H9 (cell line): ENCODE results near the gene RNASEH2B. TPM values are rescaled to one million over a fixed set of nuclear protein-coding genes. Genes with fewer than 3 reads are reported as not detected.
A peak's percentile ranks its signal among the peaks of the same experiment; 100 is the strongest.

Source experiments
- DNase-seq: peaks from one replicate; pipeline ENCODE4 v3.0.0-alpha.2; 2017
- H2AFZ ChIP-seq: one replicate; pipeline ENCODE4 v1.6.1; 2013; ENCODE audit warnings: mild to moderate bottlenecking, low read length, control low read depth, moderate library complexity
- H2AK5ac ChIP-seq: 2 replicates; pipeline ENCODE4 v1.6.1; 2013; ENCODE audit warnings: low read length, control low read depth, mixed read lengths; ENCODE audit not compliant: insufficient read length
- H2BK120ac ChIP-seq: one replicate; pipeline ENCODE4 v1.6.1; 2013; ENCODE audit warnings: low read depth, mild to moderate bottlenecking, low read length, control low read depth, inconsistent platforms; ENCODE audit not compliant: poor library complexity, severe bottlenecking
- H2BK12ac ChIP-seq: 2 replicates; pipeline ENCODE4 v1.6.1; 2013; ENCODE audit warnings: low read length, control low read depth, mixed read lengths, low read depth; ENCODE audit not compliant: insufficient read length
- H2BK15ac ChIP-seq: 2 replicates; pipeline ENCODE4 v1.6.1; 2013; ENCODE audit warnings: low read depth, low read length, control low read depth
- H2BK20ac ChIP-seq: one replicate; pipeline ENCODE4 v1.6.1; 2013; ENCODE audit warnings: low read depth, mild to moderate bottlenecking, low read length, control low read depth, inconsistent platforms; ENCODE audit not compliant: poor library complexity, severe bottlenecking
- H2BK5ac ChIP-seq: 2 replicates; pipeline ENCODE4 v1.6.1; 2013; ENCODE audit warnings: low read length, control low read depth, mixed read lengths; ENCODE audit not compliant: insufficient read length
- H3K14ac ChIP-seq: 2 replicates; pipeline ENCODE4 v1.6.1; 2013; ENCODE audit warnings: low read length, control low read depth; ENCODE audit not compliant: insufficient read depth
- H3K18ac ChIP-seq: 2 replicates; pipeline ENCODE4 v1.6.1; 2013; ENCODE audit warnings: low read depth, mild to moderate bottlenecking, mixed read lengths, low read length, control low read depth; ENCODE audit not compliant: insufficient read length
- H3K23ac ChIP-seq: 2 replicates; pipeline ENCODE4 v1.6.1; 2013; ENCODE audit warnings: low read length, control low read depth, mixed read lengths, low read depth; ENCODE audit not compliant: insufficient read length
- H3K23me2 ChIP-seq: 2 replicates; pipeline ENCODE4 v1.6.1; 2013; ENCODE audit warnings: low read depth, mild to moderate bottlenecking, mixed read lengths, low read length, control low read depth; ENCODE audit not compliant: insufficient read length, poor library complexity, severe bottlenecking
- H3K27ac ChIP-seq: 2 replicates; pipeline ENCODE4 v1.5.1; 2013; ENCODE audit warnings: low read length, control low read depth, mixed read lengths, low read depth; ENCODE audit not compliant: insufficient read length
- H3K27me3 ChIP-seq: 2 replicates; pipeline ENCODE4 v1.6.1; 2013; ENCODE audit warnings: low read length, control low read depth, inconsistent platforms; ENCODE audit not compliant: insufficient read depth
- H3K4ac ChIP-seq: 2 replicates; pipeline ENCODE4 v1.6.1; 2013; ENCODE audit warnings: low read depth, mild to moderate bottlenecking, control low read depth, inconsistent platforms, low read length, moderate library complexity
- H3K4me1 ChIP-seq: 2 replicates; pipeline ENCODE4 v1.6.1; 2013; ENCODE audit warnings: low read length, control low read depth, inconsistent platforms; ENCODE audit not compliant: insufficient read depth
- H3K4me2 ChIP-seq: 2 replicates; pipeline ENCODE4 v1.6.1; 2013; ENCODE audit warnings: low read length, control low read depth, mixed read lengths; ENCODE audit not compliant: insufficient read length, insufficient read depth
- H3K56ac ChIP-seq: 2 replicates; pipeline ENCODE4 v1.6.1; 2013; ENCODE audit warnings: low read depth, mild to moderate bottlenecking, mixed read lengths, low read length, control low read depth; ENCODE audit not compliant: insufficient read length
- H3K79me1 ChIP-seq: 2 replicates; pipeline ENCODE4 v1.6.1; 2013; ENCODE audit warnings: low read depth, mild to moderate bottlenecking, moderate library complexity, low read length, control low read depth, inconsistent platforms; ENCODE audit not compliant: insufficient read depth, poor library complexity, severe bottlenecking
- H3K79me2 ChIP-seq: 2 replicates; pipeline ENCODE4 v1.6.1; 2013; ENCODE audit warnings: low read length, control low read depth, inconsistent platforms; ENCODE audit not compliant: insufficient read depth
- H3K9ac ChIP-seq: 2 replicates; pipeline ENCODE4 v1.6.1; 2013; ENCODE audit warnings: low read length, control low read depth, mixed read lengths; ENCODE audit not compliant: insufficient read length; ENCODE audit errors: extremely low read depth
- H3K9me3 ChIP-seq: one replicate; pipeline ENCODE4 v1.6.1; 2013; ENCODE audit warnings: low read depth, low read length, inconsistent platforms; ENCODE audit not compliant: control insufficient read depth
- H3T11ph ChIP-seq: one replicate; pipeline ENCODE4 v1.6.1; 2013; ENCODE audit warnings: mild to moderate bottlenecking, low read length, control low read depth, inconsistent platforms
- H4K20me1 ChIP-seq: one replicate; pipeline ENCODE4 v1.6.1; 2013; ENCODE audit not compliant: control insufficient read depth, insufficient read length, insufficient read depth
- H4K5ac ChIP-seq: 2 replicates; pipeline ENCODE4 v1.6.1; 2013; ENCODE audit warnings: low read depth, mild to moderate bottlenecking, mixed read lengths, low read length, control low read depth; ENCODE audit not compliant: insufficient read length
- H4K8ac ChIP-seq: replicated peaks from 2 replicates; pipeline ENCODE4 v1.6.1; 2013; ENCODE audit warnings: low read length, control low read depth, mixed read lengths, low read depth; ENCODE audit not compliant: insufficient read length
- H4K91ac ChIP-seq: 2 replicates; pipeline ENCODE4 v1.6.1; 2013; ENCODE audit warnings: low read depth, mild to moderate bottlenecking, moderate library complexity, mixed read lengths, low read length, control low read depth; ENCODE audit not compliant: insufficient read length
- H3K27ac Mint-ChIP-seq, 3 experiments: 2 replicates in 2 of 3; 3 replicates in 1 of 3; pipeline ENCODE4 v1.8.0; 2020 to 2021; ENCODE audit warnings: mixed read lengths in 3 of 3, mild to moderate bottlenecking in 1 of 3, moderate library complexity in 1 of 3
- H3K27me3 Mint-ChIP-seq: 2 replicates; pipeline ENCODE4 v1.8.0; 2021; ENCODE audit warnings: low read depth, mild to moderate bottlenecking, moderate library complexity, mixed read lengths
- H3K36me3 Mint-ChIP-seq, 3 experiments: 2 replicates in 2 of 3; 3 replicates in 1 of 3; pipeline ENCODE4 v1.8.0; 2020 to 2021; ENCODE audit warnings: low read depth in 3 of 3, mixed read lengths in 3 of 3; ENCODE audit not compliant: insufficient read depth in 1 of 3
- H3K4me1 Mint-ChIP-seq, 2 experiments: 2 replicates each; pipeline ENCODE4 v1.8.0; 2020; ENCODE audit warnings: mixed read lengths in 2 of 2
- H3K4me3 Mint-ChIP-seq, 2 experiments: 2 replicates in 1 of 2; 3 replicates in 1 of 2; pipeline ENCODE4 v1.8.0; 2020 to 2021; ENCODE audit warnings: mild to moderate bottlenecking in 2 of 2, mixed read lengths in 2 of 2, moderate library complexity in 1 of 2
- H3K9me3 Mint-ChIP-seq, 2 experiments: 2 replicates in 1 of 2; 3 replicates in 1 of 2; pipeline ENCODE4 v1.8.0; 2020; ENCODE audit warnings: mild to moderate bottlenecking in 2 of 2, mixed read lengths in 2 of 2, moderate library complexity in 1 of 2
- WGBS: extraction: QIAGEN DNeasy Blood & Tissue Kit; methylation state at CpG from one replicate; pipeline ENCODE4 v1.1.7; 2013; ENCODE audit warnings: missing lambda C conversion rate, low lambda C conversion rate, mixed read lengths; ENCODE audit not compliant: insufficient read length; ENCODE audit errors: extremely low coverage; 5-methylcytosine and 5-hydroxymethylcytosine counted together
- total RNA-seq: library from RNA; stranded (reverse); gene quantifications from 2 replicates; pipeline ENCODE4 v1.2.1, GENCODE V29; 2021
- TF ChIP-seq, protein P1 (sequence below): fragments of 200-600 bp; sonication (generic); conservative IDR thresholded peaks from 3 replicates; pipeline ENCODE4 v1.8.0; 2021; ENCODE audit warnings: antibody characterized with exemption, mild to moderate bottlenecking

The RNASEH2B gene
- total RNA-seq, 1 experiment from 2014 or later: 53.9 TPM

GRCh38 chr13:50994651-50995050 is 85.1 kb downstream of the RNASEH2B start:
- no peaks in the 10 kb centered on the region for H3K9me3 ChIP-seq
- H3K23me2 ChIP-seq: no peaks in the 10 kb centered on the region
- TF ChIP-seq, protein P1, sequence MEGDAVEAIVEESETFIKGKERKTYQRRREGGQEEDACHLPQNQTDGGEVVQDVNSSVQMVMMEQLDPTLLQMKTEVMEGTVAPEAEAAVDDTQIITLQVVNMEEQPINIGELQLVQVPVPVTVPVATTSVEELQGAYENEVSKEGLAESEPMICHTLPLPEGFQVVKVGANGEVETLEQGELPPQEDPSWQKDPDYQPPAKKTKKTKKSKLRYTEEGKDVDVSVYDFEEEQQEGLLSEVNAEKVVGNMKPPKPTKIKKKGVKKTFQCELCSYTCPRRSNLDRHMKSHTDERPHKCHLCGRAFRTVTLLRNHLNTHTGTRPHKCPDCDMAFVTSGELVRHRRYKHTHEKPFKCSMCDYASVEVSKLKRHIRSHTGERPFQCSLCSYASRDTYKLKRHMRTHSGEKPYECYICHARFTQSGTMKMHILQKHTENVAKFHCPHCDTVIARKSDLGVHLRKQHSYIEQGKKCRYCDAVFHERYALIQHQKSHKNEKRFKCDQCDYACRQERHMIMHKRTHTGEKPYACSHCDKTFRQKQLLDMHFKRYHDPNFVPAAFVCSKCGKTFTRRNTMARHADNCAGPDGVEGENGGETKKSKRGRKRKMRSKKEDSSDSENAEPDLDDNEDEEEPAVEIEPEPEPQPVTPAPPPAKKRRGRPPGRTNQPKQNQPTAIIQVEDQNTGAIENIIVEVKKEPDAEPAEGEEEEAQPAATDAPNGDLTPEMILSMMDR: no peak
- no peak overlapping the region for H2BK20ac ChIP-seq
- no peak overlapping the region for H2BK120ac ChIP-seq
- no peak overlapping the region for H2BK15ac ChIP-seq
- no peaks in the 10 kb centered on the region; a peak in 1 of 5 replicates for H3K9me3 Mint-ChIP-seq
- no peak overlapping the region for H3K14ac ChIP-seq
- H3K27me3 ChIP-seq: no peaks in the 10 kb centered on the region
- H3K4me2 ChIP-seq: no peak overlapping the region
- H2BK12ac ChIP-seq: no peak overlapping the region
- H4K20me1 ChIP-seq: no peaks in the 10 kb centered on the region
- H3K18ac ChIP-seq: no peak overlapping the region
- H3K79me2 ChIP-seq: no peaks in the 10 kb centered on the region
- H2BK5ac ChIP-seq: no peak overlapping the region
- no peaks in the 10 kb centered on the region for H3K36me3 Mint-ChIP-seq
- no peak overlapping the region for H3K4ac ChIP-seq
- no CpG with 5 or more reads among the region's 9 CpGs for WGBS
- H3K4me1 Mint-ChIP-seq: peaks cover 35 to 40% of the 10 kb centered on the region in 2 experiments
- H3K4me1 ChIP-seq: peaks cover 3% of the 10 kb centered on the region; the same call in 1 of the 2 replicates
- H2AFZ ChIP-seq: no peak overlapping the region
- no peak overlapping the region for H3K56ac ChIP-seq
- H3K27ac Mint-ChIP-seq: no peak overlapping the region; a peak in 1 of 7 replicates
- H3K79me1 ChIP-seq: no peaks in the 10 kb centered on the region
- no peak overlapping the region for H3K27ac ChIP-seq
- H4K8ac ChIP-seq: no peak overlapping the region
- H3K9ac ChIP-seq: no peak overlapping the region
- peak; percentile 20 for DNase-seq
- H3K4me3 Mint-ChIP-seq: no peak overlapping the region; a peak in 1 of 5 replicates
- no peak overlapping the region for H3K23ac ChIP-seq
- H3T11ph ChIP-seq: no peak overlapping the region
- no peak overlapping the region for H4K91ac ChIP-seq
- peaks cover 8% of the 10 kb centered on the region; the same call in 1 of the 2 replicates for H3K27me3 Mint-ChIP-seq
- H2AK5ac ChIP-seq: no peak overlapping the region
- no peak overlapping the region for H4K5ac ChIP-seq
